ENCODE results near the gene TMIE. TPM values are rescaled to one million over a fixed set of nuclear protein-coding genes. Genes with fewer than 3 reads are reported as not detected.

The TMIE gene
- total and polyA plus RNA-seq, 9 of the 15 experiments (the other 6 are each of a cell fraction or from before 2014, with no cell fraction given): not detected

- H3K36me3 ChIP-seq (ENCODE audit: control insufficient read depth, insufficient read depth, low read length): no peaks in the 10 kb centered on the region
- intact Hi-C loops (cut with micrococcal nuclease) (loop anchor here (10.0 kb wide), 2 partner anchors 285 to 665 kb away; no protein-coding TSS in a partner anchor), in situ Hi-C loops (cut with MboI) (loop anchor here (10.0 kb wide), 1 partner anchor 645 kb away; no protein-coding TSS in a partner anchor)
- H3K9ac ChIP-seq (ENCODE audit: insufficient read depth in 1 of 2, low read depth in 2 of 2, low read length in 2 of 2): no peak overlapping the region
- H3K9me3 ChIP-seq (replicated peaks; ENCODE audit: control insufficient read depth, insufficient read depth, low read depth, low read length): no peaks in the 10 kb centered on the region
- no peak overlapping the region for H3K27ac ChIP-seq (ENCODE audit: extremely low read depth, low read depth, low read length)
- no peaks in the 10 kb centered on the region for H3K4me1 ChIP-seq (replicated peaks in 1 of 2; ENCODE audit: control insufficient read depth in 2 of 2, insufficient read depth in 2 of 2, low read length in 2 of 2)
- H3K27me3 ChIP-seq (ENCODE audit: control insufficient read depth in 2 of 2, insufficient read depth in 2 of 2, low read length in 2 of 2): peaks cover 11 to 58% of the 10 kb centered on the region in 2 experiments; a peak in 4 of 5 replicates
- BruUV-seq (replicated peaks): no TSS peak
- H3K4me2 ChIP-seq (ENCODE audit: insufficient read depth, low read length): no peak overlapping the region
- H3K9me1 ChIP-seq (ENCODE audit: control insufficient read depth, insufficient read depth, low read length): no peaks in the 10 kb centered on the region
- CTCF ChIA-PET (ENCODE audit: low intra/inter-chr PET ratio): no interaction called here
- WGBS (ENCODE audit: insufficient coverage, low coverage, missing lambda C conversion rate): 1% methylated on average over 5 of the region's 6 CpGs
- FAIRE-seq (no peak), ATAC-seq (no peak), DNase-seq (ENCODE audit: extremely low read depth in 1 of 4, low spot score in 3 of 4) (no peak)
- H3K4me3 ChIP-seq: no peak overlapping the region
- peaks cover 27% of the 10 kb centered on the region for H4K20me1 ChIP-seq (replicated peaks; ENCODE audit: control insufficient read depth, insufficient read depth, low read length)
- no peaks in the 10 kb centered on the region for H3K79me2 ChIP-seq (ENCODE audit: control insufficient read depth, insufficient read depth, low read length)
- POLR2A ChIA-PET: interaction anchor here (0.7 to 1.1 kb wide), 4 partner anchors 8 to 270 kb away, joined by 3 to 6 read pairs (median 4); partner anchors contain the start of gene NBEAL2
- no peak overlapping the region for H2AFZ ChIP-seq (ENCODE audit: low read depth, low read length)
- TF ChIP-seq NCOA2 (IDR thresholded peaks at IDR 0.05; ENCODE audit: partially characterized antibody in 2 of 2) (no peak), ARID4B (CRISPR knock-in tag; IDR thresholded peaks at IDR 0.05) (no peak), KDM2B (CRISPR knock-in tag; IDR thresholded peaks at IDR 0.05) (no peak), SNIP1 (IDR thresholded peaks at IDR 0.05; ENCODE audit: low read depth) (no peak), ZNF3 (CRISPR knock-in tag; IDR thresholded peaks at IDR 0.05) (no peak)
- TF ChIP-seq, protein P1, sequence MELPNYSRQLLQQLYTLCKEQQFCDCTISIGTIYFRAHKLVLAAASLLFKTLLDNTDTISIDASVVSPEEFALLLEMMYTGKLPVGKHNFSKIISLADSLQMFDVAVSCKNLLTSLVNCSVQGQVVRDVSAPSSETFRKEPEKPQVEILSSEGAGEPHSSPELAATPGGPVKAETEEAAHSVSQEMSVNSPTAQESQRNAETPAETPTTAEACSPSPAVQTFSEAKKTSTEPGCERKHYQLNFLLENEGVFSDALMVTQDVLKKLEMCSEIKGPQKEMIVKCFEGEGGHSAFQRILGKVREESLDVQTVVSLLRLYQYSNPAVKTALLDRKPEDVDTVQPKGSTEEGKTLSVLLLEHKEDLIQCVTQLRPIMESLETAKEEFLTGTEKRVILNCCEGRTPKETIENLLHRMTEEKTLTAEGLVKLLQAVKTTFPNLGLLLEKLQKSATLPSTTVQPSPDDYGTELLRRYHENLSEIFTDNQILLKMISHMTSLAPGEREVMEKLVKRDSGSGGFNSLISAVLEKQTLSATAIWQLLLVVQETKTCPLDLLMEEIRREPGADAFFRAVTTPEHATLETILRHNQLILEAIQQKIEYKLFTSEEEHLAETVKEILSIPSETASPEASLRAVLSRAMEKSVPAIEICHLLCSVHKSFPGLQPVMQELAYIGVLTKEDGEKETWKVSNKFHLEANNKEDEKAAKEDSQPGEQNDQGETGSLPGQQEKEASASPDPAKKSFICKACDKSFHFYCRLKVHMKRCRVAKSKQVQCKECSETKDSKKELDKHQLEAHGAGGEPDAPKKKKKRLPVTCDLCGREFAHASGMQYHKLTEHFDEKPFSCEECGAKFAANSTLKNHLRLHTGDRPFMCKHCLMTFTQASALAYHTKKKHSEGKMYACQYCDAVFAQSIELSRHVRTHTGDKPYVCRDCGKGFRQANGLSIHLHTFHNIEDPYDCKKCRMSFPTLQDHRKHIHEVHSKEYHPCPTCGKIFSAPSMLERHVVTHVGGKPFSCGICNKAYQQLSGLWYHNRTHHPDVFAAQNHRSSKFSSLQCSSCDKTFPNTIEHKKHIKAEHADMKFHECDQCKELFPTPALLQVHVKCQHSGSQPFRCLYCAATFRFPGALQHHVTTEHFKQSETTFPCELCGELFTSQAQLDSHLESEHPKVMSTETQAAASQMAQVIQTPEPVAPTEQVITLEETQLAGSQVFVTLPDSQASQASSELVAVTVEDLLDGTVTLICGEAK (IDR thresholded peaks at IDR 0.05): no peak
- TF ChIP-seq, protein P1 (CRISPR knock-in tag; IDR thresholded peaks at IDR 0.05): no peak
Observed at GRCh38 chr3:46709721-46710120, 8.5 kb downstream of the TMIE start.

Data from K562 (cell line).